K562 (cell line): ENCODE data around the gene KLK3.

Experiments
- FOXP4 ChIP-seq: sonication (generic); formaldehyde crosslinking; IDR thresholded peaks from 2 replicates; pipeline ENCODE4 v1.8.0; 2022; ENCODE audit warnings: mild to moderate bottlenecking, missing genetic modification reagents, borderline replicate concordance
- MYC ChIP-seq, 2 experiments: fragments of 250-450 bp in 1 of 2; sonication (Bioruptor Pico) in 1 of 2; IDR thresholded peaks; 2 replicates each; pipeline versions ENCODE4 v1.5.1 to v1.6.1; 2012 to 2021; ENCODE audit warnings: low read depth in 2 of 2, borderline replicate concordance in 1 of 2, improper control_type of control experiment in 1 of 2, low read length in 1 of 2, mild to moderate bottlenecking in 1 of 2, moderate library complexity in 1 of 2
- RBM15 ChIP-seq: fragments of 200-400 bp; formaldehyde crosslinking; IDR thresholded peaks from 2 replicates; pipeline ENCODE4 v1.6.1; 2018; ENCODE audit warnings: mild to moderate bottlenecking, low read length, moderate library complexity; ENCODE audit not compliant: insufficient read depth

DNA sequence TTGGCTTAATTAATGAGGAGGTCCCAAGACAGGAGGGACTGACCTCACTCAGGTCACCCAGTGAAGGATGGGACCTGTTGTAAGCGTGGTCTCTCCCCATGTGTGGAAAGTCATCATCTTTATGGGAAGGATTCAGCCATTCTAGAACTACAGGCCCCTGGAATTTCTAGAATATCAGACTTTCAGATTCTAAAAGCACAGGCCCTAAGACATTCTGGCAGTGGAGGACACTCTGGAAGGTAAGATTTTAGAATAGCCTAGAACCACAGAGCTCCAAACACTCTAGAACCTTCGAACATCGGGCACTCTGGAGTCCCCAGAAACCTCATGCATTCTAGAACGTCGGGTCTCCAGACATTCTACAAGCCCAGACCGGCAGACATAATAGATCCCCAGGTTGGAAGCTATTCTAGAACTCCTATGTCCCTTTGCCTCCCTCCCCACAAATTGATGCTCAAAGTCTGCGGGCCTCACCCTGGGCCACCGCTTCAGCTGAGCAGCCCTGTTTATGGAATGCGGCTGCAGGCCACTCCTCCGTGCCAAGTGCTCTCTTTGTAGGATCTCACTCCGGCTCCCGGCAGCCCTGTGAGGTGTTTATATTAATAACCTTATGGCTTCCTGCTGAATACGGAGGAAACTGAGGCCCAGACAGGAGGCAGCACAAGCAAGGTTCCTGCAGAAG lies 19.5 kb upstream of the KLK3 start:
- TF ChIP-seq RBM15, result no peak
- TF ChIP-seq FOXP4 (CRISPR knock-in tag), result no peak
- TF ChIP-seq MYC (IDR thresholded peaks at IDR 0.05; ENCODE audit: low read depth, low read length), result no peak
- TF ChIP-seq MYC (CRISPR knock-in tag; IDR thresholded peaks at IDR 0.05; ENCODE audit: borderline replicate concordance, low read depth), result no peak
